SKM-1 (cell line): Measurements from ENCODE around the gene SPRED3.

ENCODE experiments used
- DNase-seq: peaks from one replicate; lab custom pipeline; 2025; ENCODE audit not compliant: unreplicated experiment; lab: John Stamatoyannopoulos, UW

Gene SPRED3

DNA sequence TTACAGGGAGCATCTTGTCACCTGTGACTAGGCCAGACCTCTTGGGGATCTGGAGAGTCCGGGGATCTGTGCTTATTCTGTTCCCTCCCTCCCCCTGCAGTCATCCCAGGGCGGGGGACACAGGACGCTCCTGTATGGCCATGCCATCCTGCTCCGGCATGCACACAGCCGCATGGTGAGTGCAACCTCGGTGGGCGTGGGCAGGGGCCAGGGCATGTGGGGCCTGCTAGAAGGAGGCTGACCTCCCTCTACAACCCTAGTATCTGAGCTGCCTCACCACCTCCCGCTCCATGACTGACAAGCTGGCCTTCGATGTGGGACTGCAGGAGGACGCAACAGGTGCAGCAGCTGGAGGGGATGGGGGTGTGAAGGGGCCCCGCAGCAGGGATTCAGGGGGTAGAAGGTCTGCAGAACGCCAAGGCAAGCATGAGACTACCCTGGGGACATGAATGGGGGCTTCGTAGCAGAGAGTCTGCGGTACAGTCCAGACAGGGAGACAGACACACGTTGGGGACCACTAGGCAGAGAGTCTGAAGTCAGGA is 55.0 kb downstream of the SPRED3 start:
- DNase-seq = no peak

- no peak for DNase-seq
Measured at GRCh38 chr19:38444026-38444425, 55.5 kb downstream of the SPRED3 start.

DNA sequence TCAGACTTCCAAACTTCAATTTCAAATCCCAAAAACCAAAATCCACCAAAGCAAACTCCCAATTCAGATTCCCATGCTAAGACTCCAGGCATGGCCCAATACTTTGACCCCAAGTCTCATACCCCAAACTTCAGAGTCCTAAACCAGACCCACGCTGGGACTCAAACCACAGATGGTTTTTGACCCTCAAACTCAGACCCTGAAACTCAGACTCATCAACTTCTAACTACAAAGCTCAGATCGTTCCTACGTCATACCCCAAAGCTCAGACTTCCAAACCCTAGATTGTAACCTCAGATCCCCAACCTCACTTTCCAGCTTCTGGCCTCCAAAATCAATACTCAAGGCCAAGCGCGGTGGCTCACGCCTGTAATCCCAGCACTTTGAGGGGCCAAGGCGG is 56.9 kb downstream of the SPRED3 start:
- no peak for DNase-seq

- no peak for DNase-seq
Measured at GRCh38 chr19:38448225-38448624, 59.7 kb downstream of the SPRED3 start.
